Neural crest cell (in vitro differentiated cells): Measurements from ENCODE around the gene PUS10. TPM values are rescaled to one million over a fixed set of nuclear protein-coding genes. Genes with fewer than 3 reads are reported as not detected.

Source experiments
- DNase-seq: peaks from one replicate; pipeline ENCODE4 v3.0.0; 2021; ENCODE audit warnings: low read depth, mixed read lengths, low spot score
- H3K27ac Mint-ChIP-seq: one replicate; pipeline ENCODE4 v1.8.0; 2021; ENCODE audit warnings: mild to moderate bottlenecking, mixed read lengths; ENCODE audit not compliant: unreplicated experiment
- H3K27me3 Mint-ChIP-seq: 2 replicates; pipeline ENCODE4 v1.8.0; 2021; ENCODE audit warnings: low read depth, mild to moderate bottlenecking, mixed read lengths
- H3K36me3 Mint-ChIP-seq: 2 replicates; pipeline ENCODE4 v1.8.0; 2021; ENCODE audit warnings: low read depth, mild to moderate bottlenecking, mixed read lengths
- H3K4me1 Mint-ChIP-seq: 2 replicates; pipeline ENCODE4 v1.8.0; 2021; ENCODE audit warnings: mixed read lengths
- H3K4me3 Mint-ChIP-seq: one replicate; pipeline ENCODE4 v1.8.0; 2021; ENCODE audit warnings: mild to moderate bottlenecking, mixed read lengths
- H3K9me3 Mint-ChIP-seq: 2 replicates; pipeline ENCODE4 v1.8.0; 2021; ENCODE audit warnings: mixed read lengths
- CTCF ChIP-seq: fragments of 200-600 bp; sonication (generic); conservative IDR thresholded peaks from 2 replicates; pipeline ENCODE4 v1.5.0; 2021; ENCODE audit warnings: antibody characterized with exemption, mild to moderate bottlenecking
- total RNA-seq: library from RNA; stranded (reverse); gene quantifications from 2 replicates; pipeline ENCODE4 v1.2.1, GENCODE V29; 2021

Gene PUS10
- total RNA-seq, 1 donor from 2014 or later, result 5.0 TPM

- Mint-ChIP-seq H3K4me1 (no peaks in the 10 kb centered on the region), H3K4me3 (no peak overlapping the region), H3K36me3 (no peaks in the 10 kb centered on the region), H3K27ac (no peak overlapping the region), H3K27me3 (no peaks in the 10 kb centered on the region), H3K9me3 (no peaks in the 10 kb centered on the region)
- no peak for DNase-seq
- TF ChIP-seq CTCF, result no peak
Measured at GRCh38 chr2:60960706-60961105, 57.3 kb downstream of the PUS10 start.

- Mint-ChIP-seq H3K27ac (no peak overlapping the region), H3K4me3 (no peak overlapping the region), H3K4me1 (no peaks in the 10 kb centered on the region), H3K9me3 (no peaks in the 10 kb centered on the region), H3K36me3 (no peaks in the 10 kb centered on the region), H3K27me3 (no peaks in the 10 kb centered on the region)
- no peak for TF ChIP-seq CTCF
- no peak for DNase-seq
Measured at GRCh38 chr2:60959501-60959900, 58.6 kb downstream of the PUS10 start.

GRCh38 chr2:60958800-60959199 lies 59.3 kb downstream of the PUS10 start:
- no peaks in the 10 kb centered on the region for H3K27me3 Mint-ChIP-seq
- H3K9me3 Mint-ChIP-seq, result no peaks in the 10 kb centered on the region
- no peaks in the 10 kb centered on the region for H3K4me1 Mint-ChIP-seq
- no peak overlapping the region for H3K27ac Mint-ChIP-seq
- H3K36me3 Mint-ChIP-seq, result no peaks in the 10 kb centered on the region
- TF ChIP-seq CTCF, result no peak
- no peak for DNase-seq
- no peak overlapping the region for H3K4me3 Mint-ChIP-seq

GRCh38 chr2:60958361-60958760 lies 59.7 kb downstream of the PUS10 start:
- Mint-ChIP-seq H3K36me3 (peaks cover under 1% of the 10 kb centered on the region), H3K9me3 (no peaks in the 10 kb centered on the region), H3K4me3 (no peak overlapping the region), H3K27ac (no peak overlapping the region), H3K27me3 (no peaks in the 10 kb centered on the region), H3K4me1 (no peaks in the 10 kb centered on the region)
- no peak for DNase-seq
- TF ChIP-seq CTCF, result no peak

- Mint-ChIP-seq H3K27ac (peak overlapping the region; percentile 51), H3K27me3 (no peaks in the 10 kb centered on the region), H3K36me3 (peaks cover 6% of the 10 kb centered on the region), H3K4me1 (no peaks in the 10 kb centered on the region), H3K4me3 (no peak overlapping the region), H3K9me3 (no peaks in the 10 kb centered on the region)
- no peak for TF ChIP-seq CTCF
- DNase-seq, result no peak
Measured at GRCh38 chr2:60957643-60958042, 60.4 kb downstream of the PUS10 start.

GRCh38 chr2:60957224-60957623 lies 60.8 kb downstream of the PUS10 start:
- Mint-ChIP-seq H3K27me3 (no peaks in the 10 kb centered on the region), H3K9me3 (no peaks in the 10 kb centered on the region), H3K36me3 (peaks cover 6% of the 10 kb centered on the region), H3K27ac (no peak overlapping the region), H3K4me1 (no peaks in the 10 kb centered on the region), H3K4me3 (no peak overlapping the region)
- no peak for DNase-seq
- no peak for TF ChIP-seq CTCF
